Type B pancreatic cell (in vitro differentiated cells): ENCODE results near the gene EPX. TPM values are rescaled to one million over a fixed set of nuclear protein-coding genes. Genes with fewer than 3 reads are reported as not detected.
"Not testable (repeated sequence)": the region's sequence is repeated elsewhere in the genome, so short reads cannot be mapped to it uniquely, and the experiment has no call there.

Experiments used
- DNase-seq: peaks from one replicate; pipeline ENCODE4 v3.0.0; 2021; ENCODE audit warnings: mixed read lengths; ENCODE audit not compliant: unreplicated experiment; ENCODE audit errors: extremely low spot score
- H3K27ac Mint-ChIP-seq: 2 replicates; pipeline ENCODE4 v1.8.0; 2021; ENCODE audit warnings: mild to moderate bottlenecking, mixed read lengths
- H3K27me3 Mint-ChIP-seq: 2 replicates; pipeline ENCODE4 v1.8.0; 2021; ENCODE audit warnings: mixed read lengths
- H3K36me3 Mint-ChIP-seq: 2 replicates; pipeline ENCODE4 v1.8.0; 2021; ENCODE audit warnings: mixed read lengths
- H3K4me1 Mint-ChIP-seq: one replicate; pipeline ENCODE4 v1.8.0; 2021; ENCODE audit warnings: mixed read lengths; ENCODE audit not compliant: unreplicated experiment
- H3K4me3 Mint-ChIP-seq: 2 replicates; pipeline ENCODE4 v1.8.0; 2021; ENCODE audit warnings: mild to moderate bottlenecking, mixed read lengths
- H3K9me3 Mint-ChIP-seq: 2 replicates; pipeline ENCODE4 v1.8.0; 2021; ENCODE audit warnings: mixed read lengths
- long read RNA-seq: library from polyadenylated mRNA; unstranded; transcript quantifications from one replicate; pipeline ENCODE4 v2.0.0, GENCODE V29; 2020
- total RNA-seq: library from RNA; stranded (reverse); gene quantifications from 2 replicates; pipeline ENCODE4 v1.2.1, GENCODE V29; 2021; ENCODE audit warnings: low replicate concordance
- TF ChIP-seq, protein P1 (sequence below): fragments of 200-600 bp; sonication (generic); conservative IDR thresholded peaks from 2 replicates; pipeline ENCODE4 v1.5.0; 2021; ENCODE audit warnings: antibody characterized with exemption, mild to moderate bottlenecking

EPX gene, protein sequence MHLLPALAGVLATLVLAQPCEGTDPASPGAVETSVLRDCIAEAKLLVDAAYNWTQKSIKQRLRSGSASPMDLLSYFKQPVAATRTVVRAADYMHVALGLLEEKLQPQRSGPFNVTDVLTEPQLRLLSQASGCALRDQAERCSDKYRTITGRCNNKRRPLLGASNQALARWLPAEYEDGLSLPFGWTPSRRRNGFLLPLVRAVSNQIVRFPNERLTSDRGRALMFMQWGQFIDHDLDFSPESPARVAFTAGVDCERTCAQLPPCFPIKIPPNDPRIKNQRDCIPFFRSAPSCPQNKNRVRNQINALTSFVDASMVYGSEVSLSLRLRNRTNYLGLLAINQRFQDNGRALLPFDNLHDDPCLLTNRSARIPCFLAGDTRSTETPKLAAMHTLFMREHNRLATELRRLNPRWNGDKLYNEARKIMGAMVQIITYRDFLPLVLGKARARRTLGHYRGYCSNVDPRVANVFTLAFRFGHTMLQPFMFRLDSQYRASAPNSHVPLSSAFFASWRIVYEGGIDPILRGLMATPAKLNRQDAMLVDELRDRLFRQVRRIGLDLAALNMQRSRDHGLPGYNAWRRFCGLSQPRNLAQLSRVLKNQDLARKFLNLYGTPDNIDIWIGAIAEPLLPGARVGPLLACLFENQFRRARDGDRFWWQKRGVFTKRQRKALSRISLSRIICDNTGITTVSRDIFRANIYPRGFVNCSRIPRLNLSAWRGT
- not detected in 2 replicates for total RNA-seq
- long read RNA-seq: 0 reads

DNA sequence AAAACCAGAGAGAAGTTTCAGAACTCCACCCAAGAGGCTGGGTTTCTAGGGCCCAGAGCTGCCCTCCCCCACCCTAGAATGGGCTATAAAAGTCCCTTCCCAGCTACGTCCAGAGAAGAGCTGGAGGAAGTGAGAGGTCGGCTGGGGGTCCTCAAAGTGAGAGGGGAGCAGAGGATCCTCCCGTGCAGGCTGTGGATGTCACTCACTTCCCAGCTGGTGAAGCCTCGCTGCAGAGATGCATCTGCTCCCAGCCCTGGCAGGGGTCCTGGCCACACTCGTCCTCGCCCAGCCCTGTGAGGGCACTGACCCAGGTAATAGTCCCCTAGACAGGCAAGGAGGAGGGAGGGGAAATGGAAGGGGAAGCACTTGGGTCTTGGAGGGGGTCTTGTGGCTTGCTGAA, at the start of gene EPX:
Gene EPX (plus strand): TSS at position 115 of the 400 bp plus-strand sequence. CDS start 121 bp downstream, at position 236.
- no peak for DNase-seq
- no peak within 1 kb of the TSS for H3K27ac Mint-ChIP-seq
- H3K27me3 Mint-ChIP-seq: peaks cover 62% of the 10 kb centered on the region
- no peak within 1 kb of the TSS for H3K4me3 Mint-ChIP-seq
- no peaks in the 10 kb centered on the region for H3K9me3 Mint-ChIP-seq
- H3K36me3 Mint-ChIP-seq: no peaks in the 10 kb centered on the region
- TF ChIP-seq, protein P1, sequence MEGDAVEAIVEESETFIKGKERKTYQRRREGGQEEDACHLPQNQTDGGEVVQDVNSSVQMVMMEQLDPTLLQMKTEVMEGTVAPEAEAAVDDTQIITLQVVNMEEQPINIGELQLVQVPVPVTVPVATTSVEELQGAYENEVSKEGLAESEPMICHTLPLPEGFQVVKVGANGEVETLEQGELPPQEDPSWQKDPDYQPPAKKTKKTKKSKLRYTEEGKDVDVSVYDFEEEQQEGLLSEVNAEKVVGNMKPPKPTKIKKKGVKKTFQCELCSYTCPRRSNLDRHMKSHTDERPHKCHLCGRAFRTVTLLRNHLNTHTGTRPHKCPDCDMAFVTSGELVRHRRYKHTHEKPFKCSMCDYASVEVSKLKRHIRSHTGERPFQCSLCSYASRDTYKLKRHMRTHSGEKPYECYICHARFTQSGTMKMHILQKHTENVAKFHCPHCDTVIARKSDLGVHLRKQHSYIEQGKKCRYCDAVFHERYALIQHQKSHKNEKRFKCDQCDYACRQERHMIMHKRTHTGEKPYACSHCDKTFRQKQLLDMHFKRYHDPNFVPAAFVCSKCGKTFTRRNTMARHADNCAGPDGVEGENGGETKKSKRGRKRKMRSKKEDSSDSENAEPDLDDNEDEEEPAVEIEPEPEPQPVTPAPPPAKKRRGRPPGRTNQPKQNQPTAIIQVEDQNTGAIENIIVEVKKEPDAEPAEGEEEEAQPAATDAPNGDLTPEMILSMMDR: no peak
- H3K4me1 Mint-ChIP-seq: no peaks in the 10 kb centered on the region

DNA sequence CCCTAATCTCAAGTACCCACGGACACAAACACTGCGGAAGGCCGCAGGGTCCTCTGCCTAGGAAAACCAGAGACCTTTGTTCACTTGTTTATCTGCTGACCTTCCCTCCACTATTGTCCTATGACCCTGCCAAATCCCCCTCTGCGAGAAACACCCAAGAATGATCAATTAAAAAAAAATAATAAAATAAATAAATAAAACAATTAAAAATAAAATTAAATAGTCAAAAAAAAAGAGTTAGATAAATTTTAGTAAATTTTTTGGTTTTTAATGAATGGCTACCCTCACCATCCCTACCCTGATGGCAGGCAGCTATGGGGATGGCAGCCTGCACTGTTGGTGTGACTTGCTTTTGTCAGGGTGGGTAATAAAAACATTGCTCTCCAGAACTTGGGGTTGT, 49.2 kb upstream of the EPX start:
- DNase-seq, H3K36me3 Mint-ChIP-seq, H3K27ac Mint-ChIP-seq, H3K4me1 Mint-ChIP-seq, H3K4me3 Mint-ChIP-seq: not testable (repeated sequence)
- Mint-ChIP-seq H3K9me3 (peaks cover 15% of the 10 kb centered on the region), H3K27me3 (peaks cover 64% of the 10 kb centered on the region)

DNA sequence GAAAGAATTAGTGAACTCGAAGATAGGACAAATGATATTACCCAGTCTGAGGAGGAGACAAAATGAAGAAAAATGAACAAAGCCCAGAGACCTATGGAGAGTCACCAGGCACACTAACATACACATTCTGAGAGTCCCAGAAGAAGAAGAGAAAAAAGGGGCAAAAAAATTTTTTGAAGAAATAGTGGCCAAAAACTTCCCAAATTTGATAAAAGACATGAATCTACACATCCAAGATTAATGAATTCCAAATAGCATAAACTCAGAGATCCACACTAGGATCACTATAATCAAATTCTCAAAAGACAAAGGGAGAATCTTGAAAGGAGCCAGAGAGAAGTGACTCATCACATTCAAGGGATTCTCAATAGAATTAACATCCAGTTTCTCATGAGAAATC, 47.7 kb upstream of the EPX start:
- Mint-ChIP-seq H3K27ac (no peak overlapping the region), H3K9me3 (peaks cover 15% of the 10 kb centered on the region), H3K4me1 (no peaks in the 10 kb centered on the region), H3K4me3 (no peak overlapping the region), H3K27me3 (peaks cover 64% of the 10 kb centered on the region), H3K36me3 (no peaks in the 10 kb centered on the region)
- TF ChIP-seq, protein P1: no peak
- DNase-seq: no peak

DNA sequence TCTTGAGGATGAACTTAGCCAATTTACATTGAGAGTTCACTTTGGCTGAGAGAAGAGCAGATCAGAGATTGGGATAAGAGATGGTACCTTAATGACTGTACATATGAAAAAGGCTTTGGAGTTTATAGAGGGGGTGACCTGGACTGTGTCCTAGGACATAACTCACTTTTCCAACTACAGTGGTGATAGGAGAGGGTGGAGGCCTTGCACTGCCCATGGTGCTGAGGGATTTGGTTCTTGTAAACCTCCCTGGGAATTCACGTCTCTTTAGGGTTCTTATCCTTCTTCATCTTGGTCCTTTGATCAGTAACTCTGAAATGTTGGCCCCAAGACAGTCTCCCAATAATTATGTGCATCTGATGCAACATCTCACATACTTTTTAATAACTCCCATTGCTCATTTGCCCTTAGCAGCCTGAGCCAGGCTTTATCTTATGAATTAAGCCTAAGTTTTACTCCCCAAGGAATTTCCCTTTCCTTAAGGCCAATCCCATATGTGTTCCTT, 44.5 kb upstream of the EPX start, which contains the start of gene OR4D1:
Gene OR4D1 (plus strand): TSS at position 455 of the 505 bp plus-strand sequence. CDS start 6,770 bp downstream, outside the sequence.
- peaks cover 79% of the 10 kb centered on the region for H3K27me3 Mint-ChIP-seq
- no peak within 1 kb of the TSS for H3K4me3 Mint-ChIP-seq
- DNase-seq: no peak
- H3K27ac Mint-ChIP-seq: no peak within 1 kb of the TSS
- TF ChIP-seq, protein P1: no peak
- H3K4me1 Mint-ChIP-seq: no peaks in the 10 kb centered on the region
- peaks cover 15% of the 10 kb centered on the region for H3K9me3 Mint-ChIP-seq
- no peaks in the 10 kb centered on the region for H3K36me3 Mint-ChIP-seq

DNA sequence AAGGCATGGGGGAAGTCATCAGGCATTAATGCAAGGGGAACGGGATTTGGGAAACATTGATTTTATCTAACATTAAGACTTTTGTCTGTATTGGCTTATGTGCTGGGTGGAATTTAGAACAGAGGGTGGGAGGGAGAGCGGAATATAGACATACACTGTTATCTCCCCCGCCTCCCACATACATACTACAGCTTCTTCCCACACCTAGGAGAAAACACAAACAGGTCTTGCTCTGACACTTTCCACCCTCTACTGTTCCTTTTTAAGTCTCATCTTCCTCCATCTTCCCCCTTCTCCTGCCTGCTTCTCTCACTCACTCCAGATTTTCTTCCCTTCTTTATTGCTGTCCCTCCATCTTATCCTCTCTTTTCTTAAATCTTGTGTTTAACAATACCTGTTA, 43.9 kb upstream of the EPX start:
- Mint-ChIP-seq H3K4me1 (no peaks in the 10 kb centered on the region), H3K9me3 (peaks cover 14% of the 10 kb centered on the region)
- TF ChIP-seq, protein P1: no peak

More for the DNA sequence above, 43.9 kb upstream of the EPX start:
- Mint-ChIP-seq H3K27me3 (peaks cover 85% of the 10 kb centered on the region), H3K36me3 (no peaks in the 10 kb centered on the region), H3K4me3 (no peak overlapping the region), H3K27ac (no peak overlapping the region)
- DNase-seq: no peak
